Spleen (tissue), 11 donors: Measurements from ENCODE around the gene C20orf204. TPM values are rescaled to one million over a fixed set of nuclear protein-coding genes. Genes with fewer than 3 reads are reported as not detected.

Experiments
- DNase-seq: peaks from one replicate; pipeline ENCODE4 v3.0.0-alpha.2; 2020
- H3K27ac ChIP-seq, 8 donors: fragments of 200-600 bp; sonication (generic) in 7 of 8; 1 replicate in 4 of 8; 2 replicates in 4 of 8; pipeline versions ENCODE4 v1.5.0 to v1.8.0; 2016 to 2021; ENCODE audit warnings: inconsistent platforms in 4 of 8, mild to moderate bottlenecking in 4 of 8, moderate library complexity in 1 of 8
- H3K27me3 ChIP-seq, 7 donors: fragments of 200-600 bp; sonication (generic) in 6 of 7; replicated peaks in 1 of 7; 1 replicate in 4 of 7; 2 replicates in 3 of 7; pipeline versions ENCODE4 v1.5.0 to v1.8.0; 2016 to 2021; ENCODE audit warnings: inconsistent platforms in 3 of 7, mild to moderate bottlenecking in 1 of 7
- H3K36me3 ChIP-seq, 6 donors: fragments of 200-600 bp; sonication (generic) in 5 of 6; 1 replicate in 4 of 6; 2 replicates in 2 of 6; pipeline versions ENCODE4 v1.5.0 to v1.8.0; 2016 to 2021; ENCODE audit warnings: inconsistent platforms in 2 of 6
- H3K4me1 ChIP-seq, 6 donors: fragments of 200-600 bp; sonication (generic) in 5 of 6; 1 replicate in 3 of 6; 2 replicates in 3 of 6; pipeline versions ENCODE4 v1.5.0 to v1.8.0; 2016 to 2021; ENCODE audit warnings: inconsistent platforms in 3 of 6
- H3K4me3 ChIP-seq, 8 donors: fragments of 200-600 bp; sonication (generic) in 7 of 8; 1 replicate in 4 of 8; 2 replicates in 4 of 8; pipeline versions ENCODE4 v1.5.0 to v1.8.0; 2016 to 2021; ENCODE audit warnings: inconsistent platforms in 4 of 8, mild to moderate bottlenecking in 4 of 8, moderate library complexity in 2 of 8
- H3K9me3 ChIP-seq, 8 donors: fragments of 200-600 bp; sonication (generic) in 7 of 8; 1 replicate in 4 of 8; 2 replicates in 4 of 8; pipeline versions ENCODE4 v1.5.0 to v1.8.0; 2016 to 2021; ENCODE audit warnings: inconsistent platforms in 4 of 8
- CTCF ChIP-seq, 11 experiments: fragments of 200-600 bp in 7 of 11; fragments of 450-650 bp in 4 of 11; sonication (generic) in 4 of 11; IDR thresholded peaks in 8 of 11; conservative IDR thresholded peaks in 3 of 11; 1 replicate in 7 of 11; 2 replicates in 4 of 11; pipeline versions ENCODE4 v1.4.0 to v1.8.0; 2016 to 2021; ENCODE audit warnings: antibody characterized with exemption in 11 of 11, inconsistent platforms in 4 of 11, mild to moderate bottlenecking in 1 of 11
- POLR2A ChIP-seq, 3 donors: fragments of 450-650 bp; IDR thresholded peaks; one replicate each; pipeline ENCODE4 v1.5.1; 2017; ENCODE audit warnings: antibody characterized with exemption in 3 of 3, mild to moderate bottlenecking in 1 of 3
- POLR2AphosphoS5 ChIP-seq, 3 donors: sonication (generic); formaldehyde crosslinking; IDR thresholded peaks; one replicate each; pipeline ENCODE4 v1.5.1; 2017; ENCODE audit warnings: antibody characterized with exemption in 3 of 3
- WGBS, 5 donors: extraction: QIAGEN DNeasy Blood & Tissue Kit in 3 of 5; methylation state at CpG; one replicate each; pipeline versions ENCODE4 v1.1.5 to v1.1.7; 2013 to 2018; 5-methylcytosine and 5-hydroxymethylcytosine counted together
- intact Hi-C: fragments of 100-400 bp; cut with DNase I; formaldehyde crosslinking; loops from one replicate; pipeline ENCODE4 v1.15.0; 2023; ENCODE audit warnings: low total_unique reads
- polyA plus RNA-seq, 3 donors: library from polyadenylated mRNA; stranded (reverse); fragments of 200-250 nt; gene quantifications; one replicate each; pipeline ENCODE4 v1.2.1, GENCODE V29; 2013
- total RNA-seq, 7 donors: library from RNA; depleted of rRNA in 3 of 7; stranded (reverse); fragments of >200 nt in 3 of 7; fragmentation: NEBNext Ultra II Directional in 4 of 7; extraction: Animal tissue kit (Norgen Biotek cat#: 25700) in 4 of 7; gene quantifications; one replicate each; pipeline versions ENCODE4 v1.1.0 to v1.2.1, GENCODE V29; 2016 to 2021
- donor health status: healthy with polysubstance abuse.
- donor health status: DM: no; HTN: no; CAD: no; lungs with moderate emphysema.
- donor health status: DM: no; HTN: no; CAD: no.
- donor health status: Bipolar disorder and iron deficiency.
- donor health status: healthy.
- donor health status: DM: no; HTN: no; CAD: no.
- donor health status: DM: yes; HTN: yes; CAD: no.

Gene C20orf204
- total and polyA plus RNA-seq, 10 donors = 0.85 to 3.9 (median 1.9) TPM

- Histone ChIP-seq H3K27me3 (peaks cover 0 to 53% (median 3%) of the 10 kb centered on the region in 7 donors), H3K36me3 (peaks cover 0 to 42% (median 32%) of the 10 kb centered on the region in 6 donors), H3K9me3 (no peaks in the 10 kb centered on the region), H3K4me3 (no peak overlapping the region), H3K27ac (peak overlapping the region in 3 of 8 donors; percentile 43 to 71 (median 50)), H3K4me1 (peaks cover 23 to 84% (median 61%) of the 10 kb centered on the region in 6 donors)
- WGBS, 5 donors = 59 to 70% (median 65%) methylated on average over 13 to 17 of the region's 17 CpGs
- peak; percentile 73 for DNase-seq
- TF ChIP-seq CTCF (IDR thresholded peaks at IDR 0.05 in 8 of 11, conservative IDR thresholded peaks at IDR 0.05 in 3 of 11) (no peak), POLR2A (IDR thresholded peaks at IDR 0.05) (no peak), POLR2AphosphoS5 (IDR thresholded peaks at IDR 0.05) (no peak)
- intact Hi-C loops = loop anchor here (10.0 kb wide), 1 partner anchor 52 kb away; the partner anchor contains the start of gene PRPF6
These were observed 590 bp downstream of the C20orf204 start for GRCh38 chr20:64036346-64037198.

GRCh38 chr20:64037199-64037497, 1.2 kb downstream of the C20orf204 start:
- peaks cover 29 to 90% (median 67%) of the 10 kb centered on the region in 6 donors for H3K4me1 ChIP-seq
- intact Hi-C loops = loop anchor here (10.0 kb wide), 1 partner anchor 52 kb away; the partner anchor contains the start of gene PRPF6
- peaks cover 0 to 36% (median 27%) of the 10 kb centered on the region in 6 donors for H3K36me3 ChIP-seq
- H3K4me3 ChIP-seq = no peak overlapping the region
- H3K9me3 ChIP-seq = no peaks in the 10 kb centered on the region
- WGBS, 5 donors = 63 to 83% (median 76%) methylated on average over 3 of the region's 3 CpGs
- TF ChIP-seq CTCF (IDR thresholded peaks at IDR 0.05 in 8 of 11, conservative IDR thresholded peaks at IDR 0.05 in 3 of 11) (no peak), POLR2A (IDR thresholded peaks at IDR 0.05) (no peak), POLR2AphosphoS5 (IDR thresholded peaks at IDR 0.05) (no peak)
- no peak for DNase-seq
- peaks cover 0 to 59% (median 6%) of the 10 kb centered on the region in 7 donors for H3K27me3 ChIP-seq
- H3K27ac ChIP-seq = peak overlapping the region in 1 of 8 donors; percentile 50

- Histone ChIP-seq H3K27ac (peak overlapping the region in 5 of 8 donors; percentile 74 to 90 (median 88)), H3K4me1 (peaks cover 29 to 94% (median 71%) of the 10 kb centered on the region in 6 donors), H3K9me3 (no peaks in the 10 kb centered on the region), H3K27me3 (peaks cover 0 to 63% (median 10%) of the 10 kb centered on the region in 7 donors), H3K36me3 (peaks cover 0 to 31% (median 22%) of the 10 kb centered on the region in 6 donors), H3K4me3 (peak overlapping the region in 6 of 8 donors; percentile 57 to 94 (median 72))
- no peak for DNase-seq
- 11 to 15% (median 12%) methylated on average over 30 to 36 of the region's 36 CpGs for WGBS, 5 donors
- intact Hi-C loops = loop anchor here (10.0 kb wide), 1 partner anchor 53 kb away; the partner anchor contains the start of gene PRPF6
- TF ChIP-seq CTCF (IDR thresholded peaks at IDR 0.05 in 8 of 11, conservative IDR thresholded peaks at IDR 0.05 in 3 of 11) (no peak), POLR2AphosphoS5 (IDR thresholded peaks at IDR 0.05) (no peak), POLR2A (IDR thresholded peaks at IDR 0.05) (no peak)
These were observed 1.7 kb downstream of the C20orf204 start for GRCh38 chr20:64037498-64038213.
